Prostate gland (tissue), 2 donors: ENCODE measurements around the gene MRTFB. TPM values are rescaled to one million over a fixed set of nuclear protein-coding genes. Genes with fewer than 3 reads are reported as not detected.

ENCODE experiments used
- DNase-seq: peaks from one replicate; pipeline ENCODE4 v3.0.0-alpha.2; 2019; ENCODE audit warnings: low spot score
- H3K27ac ChIP-seq, 2 donors: fragments of 200-600 bp; sonication (generic); 2 replicates each; pipeline ENCODE4 v1.5.1; 2017 to 2019
- H3K27me3 ChIP-seq: fragments of 200-600 bp; sonication (generic); replicated peaks from 2 replicates; pipeline ENCODE4 v1.5.1; 2019; ENCODE audit not compliant: insufficient read depth
- H3K36me3 ChIP-seq, 2 donors: fragments of 200-600 bp; sonication (generic); 1 replicate in 1 of 2; 2 replicates in 1 of 2; pipeline versions ENCODE4 v1.5.1 to v1.8.1; 2017 to 2019
- H3K4me1 ChIP-seq: fragments of 200-600 bp; sonication (generic); replicated peaks from 2 replicates; pipeline ENCODE4 v1.5.1; 2019
- H3K4me3 ChIP-seq, 2 donors: fragments of 200-600 bp; sonication (generic); 2 replicates each; pipeline ENCODE4 v1.5.1; 2017 to 2019
- H3K9me3 ChIP-seq: fragments of 200-600 bp; sonication (generic); 2 replicates; pipeline ENCODE4 v1.5.1; 2017
- CTCF ChIP-seq, 4 experiments: fragments of 200-600 bp in 2 of 4; fragments of 450-650 bp in 2 of 4; sonication (generic) in 2 of 4; IDR thresholded peaks; 1 replicate in 3 of 4; 2 replicates in 1 of 4; pipeline ENCODE4 v1.5.1; 2016 to 2019; ENCODE audit warnings: antibody characterized with exemption in 4 of 4, mild to moderate bottlenecking in 2 of 4, moderate library complexity in 2 of 4
- POLR2A ChIP-seq: fragments of 450-650 bp; IDR thresholded peaks from one replicate; pipeline ENCODE4 v1.6.1; 2016; ENCODE audit warnings: antibody characterized with exemption, mild to moderate bottlenecking
- POLR2AphosphoS5 ChIP-seq: sonication (generic); formaldehyde crosslinking; IDR thresholded peaks from one replicate; pipeline ENCODE4 v1.6.1; 2017; ENCODE audit warnings: antibody characterized with exemption
- WGBS: methylation state at CpG from one replicate; pipeline ENCODE4 v1.1.5; 2018; 5-methylcytosine and 5-hydroxymethylcytosine counted together
- intact Hi-C: fragments of 100-400 bp; cut with DNase I; formaldehyde crosslinking; loops from one replicate; pipeline ENCODE4 v1.14.2; 2022
- total RNA-seq, 2 donors: library from RNA; depleted of rRNA; stranded (reverse); fragments of >200 nt; gene quantifications; one replicate each; pipeline ENCODE4 v1.1.0, GENCODE V29; 2016

Gene MRTFB
- total RNA-seq, 2 donors from 2014 or later, result 46.5 to 102 TPM

DNA sequence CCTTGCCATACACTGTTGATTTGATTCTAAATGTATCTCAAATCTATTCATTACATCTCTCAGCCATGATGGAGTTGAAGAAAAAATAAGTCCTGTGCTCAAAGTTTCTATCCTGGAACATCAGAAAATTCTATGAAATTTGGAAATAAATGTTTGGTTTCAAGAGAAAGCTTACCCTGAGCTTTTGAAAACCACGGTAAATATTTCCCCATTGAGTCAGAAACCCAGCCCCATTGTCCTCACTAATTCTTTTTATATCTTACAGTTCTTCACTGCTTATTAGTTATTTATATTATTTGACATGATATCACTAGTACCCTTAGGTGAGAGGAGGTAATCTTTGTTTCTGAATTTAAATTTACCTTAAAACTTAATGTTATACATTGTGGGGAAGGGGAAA, 128.5 kb downstream of the MRTFB start:
- WGBS, result 97% methylated on average over 1 of the region's 1 CpG
- Histone ChIP-seq H3K4me1 (peaks cover 5% of the 10 kb centered on the region), H3K36me3 (no peaks in the 10 kb centered on the region), H3K27ac (no peak overlapping the region), H3K27me3 (no peaks in the 10 kb centered on the region), H3K4me3 (no peak overlapping the region), H3K9me3 (no peaks in the 10 kb centered on the region)
- intact Hi-C loops, result no loop called here
- no peak for DNase-seq
- TF ChIP-seq POLR2AphosphoS5 (no peak), POLR2A (no peak), CTCF (IDR thresholded peaks at IDR 0.05) (no peak)

- 24% methylated on average over 3 of the region's 3 CpGs for WGBS
- peaks cover 5% of the 10 kb centered on the region for H3K4me1 ChIP-seq
- no peaks in the 10 kb centered on the region for H3K36me3 ChIP-seq
- peak overlapping the region; percentile 50 to 53 for H3K27ac ChIP-seq
- no peaks in the 10 kb centered on the region for H3K9me3 ChIP-seq
- no peak for DNase-seq
- H3K27me3 ChIP-seq, result no peaks in the 10 kb centered on the region
- no peak overlapping the region for H3K4me3 ChIP-seq
- TF ChIP-seq POLR2A (no peak), POLR2AphosphoS5 (no peak)
- intact Hi-C loops, result no loop called here
Observed at GRCh38 chr16:14202095-14202494, 131.0 kb downstream of the MRTFB start.

DNA sequence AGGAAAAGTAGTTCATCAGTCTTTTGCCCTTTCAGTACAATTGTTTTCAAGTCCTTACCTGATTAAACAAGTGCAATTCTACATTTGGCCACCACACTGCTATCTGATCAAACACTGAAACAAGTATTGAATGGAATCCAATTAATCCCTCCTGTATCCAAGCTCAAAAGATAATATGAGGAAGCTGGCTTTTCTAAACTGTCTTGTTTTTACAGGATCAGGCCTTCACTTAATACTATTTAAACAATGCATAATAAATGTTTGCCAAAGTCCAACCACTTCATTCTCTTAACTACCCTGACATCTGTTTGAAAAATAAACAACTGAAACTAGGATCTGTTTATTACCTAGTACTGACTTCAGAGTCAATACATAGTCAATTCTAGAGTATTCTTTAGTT, 131.6 kb downstream of the MRTFB start:
- intact Hi-C loops, result no loop called here
- peak; percentile 53 for TF ChIP-seq POLR2AphosphoS5
- no peak for TF ChIP-seq POLR2A
- TF ChIP-seq CTCF (IDR thresholded peaks at IDR 0.05), result peak; percentile 16 to 55 (median 49)
- no peak overlapping the region for H3K4me3 ChIP-seq

DNA sequence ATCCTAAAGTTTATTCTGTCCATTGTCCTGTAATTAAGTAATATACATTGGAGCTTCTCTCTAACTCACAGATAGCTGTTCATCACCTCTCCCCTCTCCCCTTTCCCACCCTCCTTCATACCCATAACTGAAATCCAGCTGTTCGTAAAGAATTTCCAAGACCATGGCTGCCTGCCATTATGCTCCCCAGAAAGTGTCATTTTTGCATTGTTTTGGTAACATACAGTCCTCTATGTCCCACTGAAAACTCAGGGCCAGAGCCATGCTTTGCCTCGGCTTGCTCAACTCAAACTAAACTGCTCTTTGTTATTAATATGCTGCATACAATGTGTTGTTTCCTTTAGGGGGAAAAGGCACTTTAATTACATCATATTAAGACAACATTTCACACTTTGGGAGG, 132.0 kb downstream of the MRTFB start:
- no peak for DNase-seq
- H3K36me3 ChIP-seq, result no peaks in the 10 kb centered on the region
- H3K27ac ChIP-seq, result peak overlapping the region; percentile 50 to 53
- H3K4me1 ChIP-seq, result peaks cover 5% of the 10 kb centered on the region
- TF ChIP-seq CTCF (IDR thresholded peaks at IDR 0.05) (no peak), POLR2AphosphoS5 (no peak), POLR2A (no peak)
- intact Hi-C loops, result no loop called here
- H3K9me3 ChIP-seq, result no peaks in the 10 kb centered on the region
- H3K27me3 ChIP-seq, result no peaks in the 10 kb centered on the region
- 31% methylated on average over 2 of the region's 2 CpGs for WGBS
- H3K4me3 ChIP-seq, result no peak overlapping the region

More for the DNA sequence above, 131.6 kb downstream of the MRTFB start:
- peaks cover 5% of the 10 kb centered on the region for H3K4me1 ChIP-seq
- DNase-seq, result peak; percentile 19
- no peaks in the 10 kb centered on the region for H3K36me3 ChIP-seq
- peak overlapping the region; percentile 50 to 53 for H3K27ac ChIP-seq
- H3K9me3 ChIP-seq, result no peaks in the 10 kb centered on the region
- H3K27me3 ChIP-seq, result no peaks in the 10 kb centered on the region

DNA sequence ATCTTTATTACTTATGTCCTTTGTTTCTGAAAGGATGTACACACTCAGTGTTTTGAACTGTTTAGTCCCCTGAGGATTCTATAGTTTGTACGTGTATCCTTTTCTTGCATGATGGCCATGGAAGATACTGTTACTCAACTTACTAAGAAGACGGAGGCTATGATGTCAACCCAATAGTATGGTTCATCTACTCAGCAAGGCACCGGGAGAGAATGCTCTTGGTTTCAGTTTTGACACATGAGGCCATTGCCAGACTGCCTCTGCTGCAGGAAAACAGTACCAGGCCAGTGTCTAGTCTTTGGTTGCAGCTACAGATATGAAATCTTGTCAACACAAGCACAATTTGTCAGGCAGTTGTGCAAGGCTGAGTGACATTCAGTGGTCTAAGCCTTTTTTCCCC, 134.5 kb downstream of the MRTFB start:
- TF ChIP-seq POLR2A (no peak), CTCF (IDR thresholded peaks at IDR 0.05) (no peak), POLR2AphosphoS5 (no peak)
- H3K27ac ChIP-seq, result no peak overlapping the region
- no peaks in the 10 kb centered on the region for H3K27me3 ChIP-seq
- H3K36me3 ChIP-seq, result no peaks in the 10 kb centered on the region
- H3K4me1 ChIP-seq, result peaks cover 5% of the 10 kb centered on the region
- WGBS, result 68% methylated on average over 3 of the region's 3 CpGs
- no peak for DNase-seq
- intact Hi-C loops, result no loop called here
- H3K4me3 ChIP-seq, result no peak overlapping the region
- no peaks in the 10 kb centered on the region for H3K9me3 ChIP-seq
